GM21737 (cell line): ENCODE data around the gene HDAC7.
"Not testable (repeated sequence)": the region's sequence is repeated elsewhere in the genome, so short reads cannot be mapped to it uniquely, and the experiment has no call there.

Experiments used
- ATAC-seq: cut with Tn5 transposase; IDR thresholded peaks from one replicate; pipeline ENCODE4 v1.9.1; 2021; ENCODE audit warnings: mild to moderate bottlenecking, moderate library complexity; ENCODE audit not compliant: unreplicated experiment

Gene HDAC7

DNA sequence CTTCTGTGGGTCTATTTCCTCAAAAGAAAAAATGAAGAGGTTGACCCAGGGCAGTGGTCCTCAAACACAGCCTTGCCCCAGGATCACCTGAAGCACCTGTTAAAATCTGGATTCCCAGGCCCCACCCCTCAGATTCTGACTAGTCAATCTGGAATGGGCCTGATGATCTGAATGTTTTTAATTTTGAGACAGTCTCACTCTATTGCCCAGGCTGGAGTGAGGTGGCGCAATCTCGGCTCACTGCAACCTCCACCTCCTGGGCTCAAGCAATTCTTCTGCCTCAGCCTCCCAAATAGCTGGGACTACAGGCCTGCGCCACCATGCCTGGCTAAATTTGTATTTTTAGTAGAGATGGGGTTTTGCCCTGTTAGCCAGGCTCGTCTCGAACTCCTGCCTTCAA is 4.3 kb downstream of the HDAC7 start:
- ATAC-seq, result not testable (repeated sequence)

DNA sequence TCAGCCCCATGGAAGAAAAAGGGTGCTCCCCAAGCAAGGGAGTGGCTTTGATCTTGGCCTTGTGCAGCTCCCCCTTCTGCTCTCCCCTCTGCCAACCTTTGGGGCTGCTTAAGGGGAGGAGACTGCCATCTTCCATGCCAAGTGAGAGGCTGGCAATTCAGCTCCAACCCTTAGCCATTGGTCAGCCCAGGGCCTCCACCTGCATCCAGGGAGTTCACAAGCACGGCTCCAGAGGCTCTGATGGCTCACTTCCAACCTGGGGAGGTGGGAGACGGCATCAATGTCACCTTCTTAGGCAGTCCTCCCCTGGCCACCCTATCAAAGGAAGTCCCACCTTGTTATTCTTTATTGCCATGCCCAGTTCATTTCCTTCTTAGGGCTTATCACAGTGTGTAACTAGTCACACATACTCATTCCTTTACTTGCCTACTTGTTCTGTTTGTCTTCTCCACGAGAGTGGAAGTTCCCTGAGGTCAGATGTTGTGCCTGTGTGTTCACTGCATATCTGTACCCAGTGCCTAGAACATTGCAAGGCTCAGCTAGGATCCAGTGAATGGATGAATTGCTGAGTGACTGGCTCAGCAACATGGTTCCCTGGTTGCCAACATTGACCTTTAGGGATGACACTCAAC is 5.0 kb downstream of the HDAC7 start:
- ATAC-seq, result no peak

DNA sequence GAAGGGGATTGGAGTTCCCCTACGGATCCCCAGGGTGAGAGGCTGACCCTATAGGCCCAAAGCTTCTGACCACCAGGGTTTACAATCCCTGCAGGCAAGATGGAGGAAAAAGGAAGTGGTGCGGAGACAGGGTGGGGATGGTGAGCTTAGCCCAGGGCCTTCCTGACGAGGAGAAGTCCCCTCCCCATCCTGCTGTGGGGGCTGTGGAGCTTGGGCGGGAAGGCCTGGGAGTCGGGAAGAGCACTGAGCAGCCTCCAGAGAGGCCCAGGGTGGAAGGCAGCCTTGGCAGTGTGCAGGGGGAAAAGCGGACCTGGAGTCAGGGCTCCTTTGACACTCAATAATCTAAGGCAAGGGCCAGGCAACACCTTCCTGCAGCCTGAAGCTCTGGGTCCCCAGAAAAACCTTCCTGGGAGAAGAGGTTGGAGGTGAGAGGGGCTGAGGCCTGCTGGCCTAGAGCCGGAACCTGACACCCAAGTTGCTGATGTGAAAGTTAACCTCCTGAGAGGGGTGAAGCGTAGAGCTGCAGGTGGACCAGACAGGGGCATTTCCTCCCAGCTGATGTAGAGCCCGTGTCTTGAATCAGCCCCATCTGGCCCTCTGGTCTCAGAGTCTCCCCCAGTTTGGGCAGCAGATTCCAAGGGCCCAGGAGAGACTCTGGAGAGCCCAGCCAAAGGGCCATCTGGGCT is 6.0 kb downstream of the HDAC7 start:
- ATAC-seq, result peak; percentile 32

DNA sequence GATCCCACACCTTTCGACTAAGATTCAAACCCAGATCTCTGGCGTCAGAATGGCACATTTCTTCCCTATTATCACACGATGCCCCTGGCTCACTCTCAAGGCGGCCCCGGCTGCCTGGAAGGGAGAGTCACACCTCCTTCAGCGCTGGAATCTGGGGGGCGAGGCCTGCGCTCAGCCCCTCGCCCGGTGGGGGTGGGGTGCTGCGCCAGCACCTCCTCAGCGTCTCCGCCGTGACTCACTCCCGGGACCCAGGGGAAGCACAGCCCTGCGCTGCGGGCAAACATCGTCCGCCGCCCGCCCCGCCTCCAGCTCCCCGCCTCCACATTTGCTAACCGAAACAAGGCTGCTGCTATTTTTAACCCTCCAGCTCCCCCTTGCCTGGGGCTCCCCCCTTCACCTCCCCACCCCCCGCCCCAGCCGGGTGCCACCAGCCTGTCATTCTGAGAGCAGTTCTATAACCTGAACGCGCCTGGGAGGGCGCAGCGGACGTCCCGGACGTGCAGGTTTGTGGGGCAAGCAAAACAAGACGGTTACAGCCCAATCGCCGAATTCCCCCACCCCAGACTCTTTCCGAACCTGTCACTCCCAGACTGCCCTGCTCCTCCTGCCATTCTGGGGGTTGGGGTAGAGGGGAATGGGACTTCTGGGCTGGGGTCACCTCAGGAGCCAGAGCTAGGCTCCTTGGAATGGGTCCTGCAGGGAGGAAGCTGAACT is 6.7 kb downstream of the HDAC7 start:
- peak; percentile 64 for ATAC-seq

DNA sequence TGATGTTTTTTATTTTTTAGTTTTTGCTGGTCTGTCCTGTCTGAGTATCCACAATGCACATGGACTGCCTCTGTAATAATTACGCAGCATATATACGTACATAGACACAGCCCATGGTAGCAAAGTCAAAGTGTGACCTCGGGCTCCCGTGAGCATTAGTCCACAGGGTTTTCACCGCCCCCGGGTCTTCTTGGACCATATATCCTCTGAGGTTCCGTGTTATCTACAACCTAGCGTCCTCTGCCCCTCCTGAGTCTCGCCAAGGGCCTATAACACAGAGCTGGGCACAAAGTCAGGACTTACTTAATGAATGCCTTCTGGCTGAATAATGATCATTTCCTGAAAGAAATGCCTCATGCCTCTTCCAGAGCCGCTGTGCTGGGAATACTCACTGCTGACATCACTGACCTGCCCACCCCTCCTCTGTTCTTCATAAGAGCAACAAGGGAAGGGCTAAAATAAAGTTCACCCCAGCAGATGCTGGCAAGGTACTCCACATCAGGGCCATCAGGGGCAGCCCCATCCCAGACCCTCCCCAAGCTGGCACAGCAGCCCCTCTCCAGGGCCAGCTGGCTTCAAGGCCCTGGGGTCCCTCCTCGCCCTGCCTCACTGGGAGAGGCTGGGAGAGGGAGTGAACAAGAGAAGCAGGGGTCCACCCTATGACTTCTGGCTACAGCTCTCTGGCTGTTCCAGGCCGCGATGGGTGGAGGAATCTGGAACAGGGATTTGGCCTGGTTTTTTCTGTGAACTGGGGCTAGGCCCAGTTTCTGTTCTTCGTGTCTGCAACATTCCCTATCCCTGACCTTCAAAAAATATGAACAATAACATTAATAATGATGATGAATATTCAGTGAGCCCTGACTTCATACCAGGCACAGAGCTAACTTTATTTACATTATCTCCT is 7.9 kb downstream of the HDAC7 start:
- no peak for ATAC-seq

DNA sequence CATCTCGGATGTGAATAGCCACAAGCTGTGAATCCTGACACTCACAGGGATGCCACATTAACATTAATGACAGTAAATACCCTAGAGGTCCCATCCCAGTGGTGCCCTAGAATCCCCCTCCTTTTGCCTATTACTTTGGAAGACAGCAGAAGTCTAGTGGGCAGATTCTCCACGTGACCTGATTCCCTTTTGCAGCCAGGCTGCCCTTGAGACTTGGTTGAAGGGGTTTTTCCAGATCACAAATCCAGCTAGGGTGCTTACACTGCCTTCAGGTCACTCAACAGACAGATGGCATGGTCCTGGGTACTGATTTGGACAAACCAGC is 8.7 kb downstream of the HDAC7 start:
- no peak for ATAC-seq

DNA sequence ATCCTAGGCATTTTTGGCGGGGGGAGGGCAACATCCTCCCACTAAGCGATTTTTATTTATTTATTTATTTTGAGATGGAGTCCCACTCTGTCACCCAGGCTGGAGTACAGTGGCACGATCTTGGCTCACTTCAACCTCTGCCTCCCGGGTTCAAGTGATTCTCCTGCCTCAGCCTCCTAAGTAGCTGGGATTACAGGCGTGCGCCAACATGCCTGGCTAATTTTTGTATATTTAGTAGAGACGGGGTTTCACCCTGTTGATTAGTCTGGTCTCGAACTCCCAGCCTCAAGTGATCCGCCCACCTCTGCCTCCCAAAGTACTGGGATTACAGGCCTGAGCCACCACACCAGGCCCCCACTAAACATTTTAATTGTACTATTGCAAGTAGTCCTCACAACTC is 10.2 kb downstream of the HDAC7 start:
- ATAC-seq, result not testable (repeated sequence)

DNA sequence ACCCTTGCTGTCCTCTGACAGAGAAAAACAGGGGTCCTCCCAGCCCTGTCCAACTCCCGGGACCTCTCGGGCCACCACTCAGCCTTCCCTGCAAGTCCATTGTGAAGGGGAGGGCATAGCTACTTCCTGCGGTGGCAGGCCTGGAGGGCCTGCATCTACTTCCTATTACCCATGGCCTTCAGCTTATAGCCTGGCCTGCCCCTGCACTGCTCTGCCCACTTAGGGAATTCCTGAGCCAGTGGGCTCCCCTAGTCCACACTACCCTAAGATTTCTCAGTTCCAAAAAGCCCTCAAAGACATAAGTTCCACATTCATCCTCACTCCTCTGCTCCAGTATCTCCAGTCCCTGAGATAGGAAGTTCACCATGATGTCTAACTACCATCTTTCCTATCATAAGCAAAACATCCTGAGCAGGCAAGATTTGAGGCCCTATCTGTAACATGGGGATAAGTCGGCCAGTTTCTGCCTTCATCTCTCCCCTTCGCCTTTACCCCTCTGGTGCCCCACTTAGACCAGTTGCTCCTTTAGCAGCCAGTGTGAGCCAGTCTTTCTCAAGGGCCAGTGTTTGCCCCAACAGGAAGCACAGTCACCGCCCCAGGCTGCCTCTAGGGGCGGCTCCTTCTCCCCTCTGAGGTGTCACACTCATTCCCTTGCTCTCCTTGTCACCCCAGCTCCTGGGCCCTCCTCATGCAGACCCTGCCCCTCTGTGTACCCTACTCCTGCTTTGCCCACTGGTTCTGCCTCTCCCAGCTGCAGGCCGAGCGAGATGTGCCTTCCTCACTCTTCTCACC is 10.9 kb downstream of the HDAC7 start:
- no peak for ATAC-seq

DNA sequence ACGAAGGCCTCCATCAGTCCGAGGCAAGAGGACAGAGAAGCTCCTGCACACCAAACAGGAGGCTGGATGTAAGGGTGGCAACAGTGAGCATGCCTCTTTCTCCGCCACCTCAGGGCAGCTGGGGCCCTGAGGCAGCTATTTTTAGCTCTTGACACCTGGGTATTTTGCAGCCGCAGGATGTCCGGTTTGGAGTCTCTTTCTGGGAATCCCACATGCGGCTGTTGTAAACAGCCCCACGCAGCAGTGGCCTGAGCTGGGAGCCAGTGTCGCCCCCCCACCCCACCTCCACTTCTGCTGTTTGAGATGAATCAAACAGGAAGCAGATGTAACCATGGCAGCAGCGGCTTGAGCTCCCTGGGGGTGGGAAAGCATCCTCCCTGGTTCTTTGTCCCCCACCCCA is 11.7 kb downstream of the HDAC7 start:
- ATAC-seq, result peak; percentile 39

DNA sequence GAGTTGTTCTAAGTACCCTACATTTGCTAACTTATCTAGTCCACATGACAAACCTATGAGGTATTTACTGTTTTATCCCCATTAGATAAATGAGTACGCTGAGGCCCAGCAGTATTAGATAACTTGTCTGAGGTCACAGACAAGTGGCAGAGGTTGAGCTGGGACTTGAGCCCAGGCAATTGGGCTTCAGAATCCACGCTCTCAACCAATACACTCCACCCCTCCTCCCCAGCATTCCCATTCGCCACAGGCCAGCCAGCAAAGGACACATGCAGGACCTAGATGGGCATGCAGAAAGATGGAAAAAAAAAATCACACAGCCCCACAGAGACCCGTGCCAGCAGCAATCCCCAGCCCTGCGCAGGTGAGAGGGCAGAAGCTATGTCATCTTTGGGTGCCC is 12.4 kb downstream of the HDAC7 start:
- no peak for ATAC-seq

DNA sequence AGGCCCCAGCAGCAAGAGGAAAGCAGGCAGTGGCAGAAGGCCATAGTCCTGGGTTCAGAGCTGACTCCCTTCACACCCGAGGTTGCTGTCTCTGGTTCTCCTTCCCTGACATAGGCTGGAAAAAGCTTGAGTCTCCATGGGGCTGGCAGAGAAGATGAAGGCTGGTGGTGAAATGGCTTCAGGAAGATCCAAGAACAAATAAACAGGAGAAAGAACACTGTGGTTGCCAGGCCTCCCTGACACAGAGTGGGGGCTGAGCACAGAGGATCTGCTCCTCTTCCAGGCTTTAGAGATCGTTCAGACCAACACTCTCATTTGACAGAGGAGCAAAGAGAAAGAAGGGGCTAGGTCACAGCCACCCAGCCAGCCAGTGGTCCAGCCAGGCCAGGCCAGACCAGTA is 14.3 kb downstream of the HDAC7 start:
- no peak for ATAC-seq

DNA sequence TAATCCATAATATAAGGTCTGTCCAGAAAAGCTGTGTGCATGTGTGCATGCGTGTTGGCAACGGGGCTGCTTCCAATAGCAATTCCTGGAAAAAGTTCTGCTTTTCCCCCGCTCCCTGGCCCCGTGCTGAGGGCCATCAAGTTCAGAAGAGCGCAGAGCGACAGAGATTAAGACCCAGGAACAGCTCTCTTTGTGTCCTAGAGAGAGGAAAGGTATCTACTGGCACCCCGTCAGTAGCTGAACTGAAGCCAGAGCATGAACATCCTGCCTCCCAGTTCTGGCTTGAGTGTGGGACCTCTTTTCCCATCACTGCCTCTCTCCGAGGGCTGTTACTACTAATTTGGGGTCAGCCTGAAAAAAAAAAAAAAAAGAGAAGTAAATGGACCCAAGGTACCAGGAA is 15.5 kb downstream of the HDAC7 start:
- ATAC-seq, result no peak

DNA sequence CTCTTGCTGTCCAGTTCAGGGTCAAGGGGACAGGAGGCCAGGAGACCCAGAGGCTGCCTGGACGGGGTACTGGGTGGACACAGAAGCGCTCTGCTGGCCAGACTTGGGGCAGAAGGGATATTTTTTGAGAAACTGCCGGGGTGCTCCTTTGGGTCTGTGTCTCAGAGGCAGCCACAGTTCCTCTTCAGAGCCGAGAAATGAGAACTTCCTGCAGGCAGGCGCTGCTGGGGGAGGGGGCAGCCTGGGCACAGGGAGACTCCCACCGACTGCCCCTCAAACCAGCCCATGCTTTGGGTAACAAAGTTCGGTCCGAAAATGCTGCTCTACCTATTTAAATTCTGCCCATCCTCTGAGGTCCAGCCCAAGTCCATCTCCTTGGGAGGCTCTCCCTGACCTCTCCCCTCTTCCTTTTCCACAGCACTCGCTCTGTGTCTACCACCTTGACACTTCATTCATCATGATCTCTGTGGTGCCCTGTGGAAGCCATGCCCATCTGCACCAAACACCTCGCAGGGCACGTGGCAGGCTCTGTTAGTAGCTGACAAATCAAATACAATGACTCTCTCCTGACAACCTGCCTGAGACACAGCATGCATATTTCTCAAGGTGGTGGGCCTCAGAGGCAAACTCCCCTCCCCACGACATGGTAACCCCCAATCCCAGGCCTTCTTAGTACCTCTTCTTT is 16.4 kb downstream of the HDAC7 start:
- ATAC-seq, result no peak

DNA sequence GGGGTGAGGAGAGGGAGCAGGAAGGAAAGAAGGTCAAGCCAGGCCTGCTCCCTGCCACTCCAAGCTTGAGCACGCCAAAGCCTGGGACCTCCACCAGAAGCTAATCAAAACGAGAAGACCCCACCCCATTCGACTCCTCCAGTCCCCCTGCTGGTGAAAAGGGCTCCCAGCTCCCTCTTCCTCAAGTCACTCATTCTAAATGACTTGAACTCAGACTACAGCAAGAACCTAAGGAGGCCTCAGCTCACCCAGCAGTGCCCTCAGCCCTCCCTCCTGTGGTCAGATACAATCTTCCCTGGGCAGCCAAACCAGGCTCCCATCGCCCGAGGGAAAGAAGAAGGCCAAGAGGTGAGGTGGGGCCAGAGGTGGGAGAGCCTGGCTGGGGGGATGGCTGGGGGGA is 17.4 kb downstream of the HDAC7 start:
- ATAC-seq, result no peak

DNA sequence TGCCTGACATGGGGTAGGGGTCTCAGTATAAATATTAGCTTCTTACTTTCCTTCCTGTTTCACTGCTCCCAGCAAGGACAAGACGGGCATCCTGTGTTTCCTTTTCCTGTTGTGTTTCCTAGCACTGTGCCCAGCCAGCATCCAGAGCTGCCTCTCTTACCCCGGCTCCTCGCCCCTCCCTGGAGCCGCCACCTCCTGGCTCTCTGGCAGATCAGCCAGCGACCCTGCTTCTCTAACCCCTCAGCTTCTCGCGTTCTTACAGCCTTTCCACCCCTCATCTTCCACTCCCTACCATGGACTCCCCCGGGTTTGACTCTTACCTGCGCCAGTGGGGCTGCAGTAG is 17.8 kb downstream of the HDAC7 start:
- ATAC-seq, result no peak

DNA sequence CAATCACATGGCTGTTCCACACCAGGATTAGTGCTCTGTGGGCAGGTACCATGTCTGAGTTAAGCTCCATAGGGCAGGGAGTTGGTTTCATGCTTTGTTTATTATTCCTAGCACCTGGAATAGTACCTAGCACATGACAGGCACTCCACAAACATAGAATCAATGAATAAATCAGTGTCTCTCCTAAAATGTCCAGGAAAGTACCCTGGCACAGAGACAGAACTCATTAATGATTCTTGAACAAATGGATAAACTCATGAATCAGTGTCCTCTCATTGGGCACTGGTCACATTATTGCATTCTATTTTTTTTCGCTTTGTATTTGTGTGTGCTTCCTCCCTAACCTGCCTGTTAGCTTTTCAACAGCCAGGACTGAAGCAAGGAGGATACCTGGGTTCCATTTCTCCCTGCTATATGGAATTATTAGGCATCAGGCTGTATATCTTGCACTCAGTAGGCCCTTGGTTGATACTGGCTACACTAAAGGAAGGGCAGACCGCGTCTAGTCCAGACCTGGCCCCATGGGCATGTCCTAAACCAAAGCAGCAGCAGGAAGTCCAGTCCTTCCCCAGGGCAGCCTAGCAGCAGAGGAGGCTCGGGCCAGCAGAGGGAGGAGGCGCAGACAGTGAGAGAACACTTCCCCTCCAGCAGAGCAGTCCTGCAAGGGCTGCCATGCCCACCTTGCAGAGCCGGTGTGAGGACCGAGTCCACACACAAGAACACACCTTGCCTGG is 18.4 kb downstream of the HDAC7 start:
- no peak for ATAC-seq

DNA sequence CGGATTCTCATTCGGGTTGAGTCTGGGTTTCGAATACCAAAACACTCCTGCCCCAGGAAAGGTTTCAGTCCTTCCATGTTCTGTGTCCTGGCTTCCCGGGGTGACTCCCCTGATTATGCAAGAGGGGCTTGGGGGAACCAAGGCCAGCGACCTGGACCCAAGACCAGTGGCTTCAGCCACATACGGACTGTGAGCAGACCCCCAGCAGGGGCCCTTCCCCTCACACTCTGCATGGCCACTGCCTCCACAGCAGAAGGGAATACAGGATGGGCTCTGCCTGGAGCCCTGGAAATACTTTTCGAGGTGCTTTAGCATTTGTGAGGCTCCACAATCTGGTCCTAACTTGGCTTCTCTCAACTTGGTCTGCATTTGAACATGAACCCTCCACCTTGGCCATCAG is 19.1 kb downstream of the HDAC7 start:
- ATAC-seq, result no peak

DNA sequence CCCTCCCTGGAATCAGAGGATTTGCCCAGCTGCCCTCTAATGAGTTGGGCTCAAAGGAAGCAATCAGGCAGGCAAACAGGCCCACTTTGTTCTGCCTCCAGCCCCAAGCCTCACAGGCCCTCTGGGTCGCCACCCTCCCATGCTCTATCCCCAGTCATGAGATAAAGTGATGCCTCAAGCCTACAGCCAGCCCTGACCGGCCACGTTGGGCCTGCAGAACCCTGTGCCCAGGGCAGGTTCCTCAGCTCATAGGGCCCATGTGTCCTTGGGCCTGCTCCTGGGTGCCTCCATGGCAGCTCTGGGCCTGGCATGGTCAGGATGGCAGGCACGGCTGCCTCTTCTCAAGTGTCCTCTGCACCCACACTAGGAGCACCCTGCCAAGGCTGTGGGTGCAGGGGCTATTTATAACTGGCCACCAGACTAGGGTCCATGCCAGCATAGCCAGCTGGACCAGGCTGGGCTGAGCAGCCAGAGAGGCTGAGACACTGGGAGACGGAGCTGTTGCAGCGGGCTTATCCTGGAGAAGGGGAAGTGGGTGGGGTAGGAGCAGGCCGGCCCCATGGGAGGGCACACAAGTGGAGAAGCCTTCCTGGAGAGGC is 20.2 kb downstream of the HDAC7 start:
- no peak for ATAC-seq

DNA sequence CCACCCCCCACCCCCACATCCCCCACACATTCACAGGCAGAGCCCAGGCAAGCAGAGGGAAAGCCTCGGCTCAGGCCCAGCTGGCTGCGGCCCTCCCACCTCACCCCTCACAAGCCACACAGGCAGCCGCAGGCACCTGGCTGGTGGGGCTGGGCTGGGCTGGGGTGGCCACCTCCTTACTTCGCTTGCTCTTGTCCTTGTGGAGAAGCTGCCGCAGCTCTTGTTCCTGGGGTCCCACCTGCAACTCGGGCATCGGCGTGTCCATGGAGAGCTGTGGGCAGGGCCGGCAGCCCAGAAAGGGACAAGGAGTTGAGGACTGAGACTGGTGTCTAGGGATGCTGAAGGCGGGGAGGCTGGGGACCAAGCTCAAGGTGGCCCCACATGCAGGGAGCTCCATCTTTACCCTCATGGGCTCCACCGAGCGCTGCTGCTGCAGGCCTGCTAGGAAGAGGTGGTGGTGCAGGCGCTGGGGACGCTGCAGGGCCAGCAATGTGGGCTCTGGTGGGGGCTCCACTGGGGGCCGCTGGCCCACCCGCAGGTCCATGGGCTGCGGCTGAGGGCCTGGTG is 21.2 kb downstream of the HDAC7 start:
- ATAC-seq, result no peak
